HG03520 (cell line): ENCODE data around the gene ACYP2.

Experiments used
- ATAC-seq: cut with Tn5 transposase; IDR thresholded peaks from one replicate; pipeline ENCODE4 v1.9.1; 2021; ENCODE audit warnings: mild to moderate bottlenecking, moderate library complexity; ENCODE audit not compliant: unreplicated experiment

The ACYP2 gene

DNA sequence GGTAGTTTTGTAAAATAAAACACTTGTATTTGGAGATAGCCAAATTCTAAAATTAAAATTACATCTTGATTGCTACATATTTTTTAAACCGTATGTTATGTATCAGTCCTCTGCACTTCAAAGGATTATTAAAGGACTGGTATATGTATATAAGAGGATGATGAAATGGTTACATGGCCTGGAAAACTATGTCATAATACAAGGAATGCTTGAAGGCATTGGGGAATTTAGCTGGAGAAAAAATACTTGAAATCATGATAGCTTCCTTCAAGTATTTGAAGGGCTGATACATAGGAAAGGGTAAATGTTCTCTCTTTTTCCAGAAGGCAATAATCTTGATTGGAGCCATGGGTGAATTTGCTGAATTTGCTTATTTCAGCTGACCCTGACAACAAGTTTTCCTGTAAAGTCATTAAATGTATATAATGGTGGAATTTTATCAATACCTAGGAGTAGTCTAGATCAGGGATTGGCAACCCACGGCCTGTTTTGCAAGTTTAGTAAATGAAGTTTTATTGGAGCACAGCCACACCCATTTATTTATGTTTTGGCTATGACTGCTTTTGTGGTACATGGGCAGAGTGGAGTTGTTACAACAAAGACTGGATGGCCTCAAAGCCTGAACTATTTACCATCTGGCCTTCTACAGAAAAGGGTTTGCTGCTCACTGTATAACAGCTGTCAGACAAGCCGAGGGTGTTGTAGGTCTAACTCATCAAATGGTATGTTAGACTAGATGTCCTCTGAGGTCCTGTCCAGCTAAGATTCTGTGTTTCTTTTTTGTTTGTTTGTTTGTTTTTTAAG lies 34.4 kb downstream of the ACYP2 start:
- ATAC-seq = no peak

GRCh38 chr2:54158311-54158710 lies 42.9 kb downstream of the ACYP2 start:
- ATAC-seq = no peak

- ATAC-seq = no peak
These were observed 46.4 kb downstream of the ACYP2 start for GRCh38 chr2:54161660-54162424.

DNA sequence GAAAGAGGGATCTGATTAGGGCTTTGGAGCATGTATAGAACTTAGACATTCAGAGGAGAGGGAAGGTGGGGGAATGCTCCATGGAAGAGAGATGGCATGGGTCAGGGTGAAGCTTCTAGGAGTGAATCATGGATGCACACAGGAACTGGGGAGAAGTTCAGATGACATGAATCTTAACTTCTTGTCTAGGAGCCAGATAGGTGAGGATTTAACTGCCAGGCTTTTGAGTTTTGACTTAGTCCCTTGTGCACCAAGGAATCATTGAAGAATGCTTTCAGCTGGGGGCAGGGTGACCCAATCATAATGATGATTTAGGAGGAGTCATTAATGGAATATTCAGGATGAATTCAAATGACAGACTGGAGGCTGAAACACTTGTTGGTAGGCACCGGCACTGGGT lies 48.7 kb downstream of the ACYP2 start:
- no peak for ATAC-seq

GRCh38 chr2:54166121-54166773 lies 50.8 kb downstream of the ACYP2 start:
- no peak for ATAC-seq

DNA sequence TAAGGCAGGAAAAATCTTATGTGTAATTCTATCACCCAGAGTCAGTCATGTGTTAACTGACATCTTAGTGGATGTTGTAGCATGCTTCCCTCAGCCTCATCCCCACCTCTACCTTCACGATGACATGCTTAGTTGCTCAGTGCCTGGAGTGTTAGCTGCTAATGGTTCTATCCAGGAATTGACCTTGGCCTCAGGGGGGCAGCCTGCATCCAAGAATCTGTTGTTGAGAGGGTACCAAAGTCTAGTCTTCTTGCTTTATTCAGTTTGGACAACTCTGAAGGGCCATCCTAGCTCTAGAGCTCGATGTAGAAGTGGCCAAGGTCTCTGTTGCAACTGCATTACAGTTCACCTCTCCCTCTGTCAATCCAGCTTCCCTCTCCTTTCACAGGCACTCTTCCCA lies 61.2 kb downstream of the ACYP2 start:
- ATAC-seq = no peak

- ATAC-seq = no peak
These were observed 67.9 kb downstream of the ACYP2 start for GRCh38 chr2:54183281-54183680.

GRCh38 chr2:54183972-54184371 lies 68.6 kb downstream of the ACYP2 start:
- no peak for ATAC-seq

GRCh38 chr2:54185105-54185504 lies 69.7 kb downstream of the ACYP2 start:
- no peak for ATAC-seq

DNA sequence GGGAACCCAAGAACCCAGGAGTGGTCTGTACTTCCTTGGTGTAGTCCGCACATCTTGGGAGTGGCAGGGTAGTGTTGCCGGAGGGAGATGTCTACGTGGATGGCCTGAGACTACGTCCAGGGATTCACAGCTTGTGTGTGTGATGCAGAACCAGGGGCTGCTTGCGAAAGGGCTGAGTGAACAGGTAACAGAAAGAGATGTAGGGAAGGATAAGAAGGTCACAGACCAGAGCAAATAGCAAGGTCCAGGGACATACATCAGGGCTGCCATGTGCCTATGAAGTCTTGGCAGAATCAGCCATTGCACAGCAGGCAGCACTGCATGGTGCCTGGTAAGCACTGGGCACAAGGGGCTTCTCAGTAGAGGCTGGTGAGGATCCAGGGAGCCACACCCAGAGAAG lies 71.9 kb downstream of the ACYP2 start:
- ATAC-seq = no peak

- no peak for ATAC-seq
These were observed 74.1 kb downstream of the ACYP2 start for GRCh38 chr2:54189539-54189938.

GRCh38 chr2:54191361-54192135 lies 76.1 kb downstream of the ACYP2 start:
- ATAC-seq = no peak

DNA sequence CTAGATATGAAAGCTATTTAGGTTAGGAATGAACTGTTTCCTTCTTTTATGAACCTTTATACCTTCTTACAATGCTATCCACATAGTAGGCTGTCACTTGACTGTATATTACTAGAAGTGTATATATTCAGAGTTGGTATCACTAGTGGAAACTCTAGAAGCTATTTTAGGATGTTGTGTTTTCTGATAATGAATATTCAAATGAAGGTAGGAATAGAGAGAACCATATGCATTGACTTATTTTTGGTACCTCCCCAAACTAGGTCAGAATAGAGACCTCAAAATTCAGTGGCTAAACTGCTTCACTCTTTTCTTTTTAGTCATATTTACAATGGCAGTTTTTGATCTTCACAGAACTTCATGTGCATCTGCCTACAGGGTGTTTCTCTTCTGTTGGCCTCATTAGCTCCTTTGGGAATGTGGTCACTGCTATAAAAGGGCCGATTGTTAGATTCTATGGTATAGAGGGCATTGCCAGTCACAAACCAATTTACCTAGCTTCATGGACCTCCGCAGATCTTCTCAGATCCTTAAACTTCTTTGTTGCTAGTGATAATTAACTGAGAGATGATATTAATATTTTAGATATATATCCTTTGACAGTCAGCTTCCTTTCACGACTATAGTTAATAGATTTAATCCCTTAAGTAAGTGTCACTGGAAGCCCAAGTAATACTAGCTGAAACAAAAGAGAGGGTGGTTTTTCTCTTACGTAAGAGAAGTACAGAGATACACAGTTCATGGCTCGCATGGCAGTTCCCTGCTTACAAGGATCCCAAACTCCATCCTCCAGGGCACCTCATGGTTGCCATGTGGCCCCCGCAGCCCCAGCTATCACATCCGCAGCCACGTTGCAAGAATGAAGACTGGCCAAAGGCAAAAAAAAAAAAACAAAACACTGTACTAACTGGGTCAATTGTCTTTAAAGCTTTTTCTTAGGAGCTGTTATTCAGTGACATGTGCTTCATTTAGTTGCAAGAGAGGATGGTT lies 79.6 kb downstream of the ACYP2 start:
- no peak for ATAC-seq

- no peak for ATAC-seq
These were observed 81.2 kb downstream of the ACYP2 start for GRCh38 chr2:54196646-54197045.

DNA sequence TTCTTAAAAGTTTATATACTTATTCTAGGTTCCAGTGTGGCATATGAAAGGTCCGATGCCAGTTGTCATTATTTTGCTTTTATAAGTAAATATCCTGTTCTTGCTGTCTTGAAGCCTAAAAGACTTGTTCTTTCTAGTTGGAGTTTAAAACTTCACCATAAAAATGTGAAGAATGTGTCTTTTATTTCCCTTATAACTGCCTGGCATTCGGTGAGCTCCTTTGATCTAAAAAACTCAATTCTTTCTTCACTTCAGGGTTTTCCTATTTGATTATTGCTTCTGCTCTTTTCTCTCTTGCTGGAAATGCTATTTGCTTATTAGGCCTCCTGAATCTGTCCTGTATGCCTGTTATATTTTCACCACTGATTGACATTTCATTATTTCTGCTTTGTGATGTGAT lies 89.1 kb downstream of the ACYP2 start:
- no peak for ATAC-seq

GRCh38 chr2:54206596-54206995 lies 91.2 kb downstream of the ACYP2 start:
- ATAC-seq = no peak

GRCh38 chr2:54207666-54208195 lies 92.3 kb downstream of the ACYP2 start:
- no peak for ATAC-seq

GRCh38 chr2:54208364-54209240 lies 93.2 kb downstream of the ACYP2 start:
- ATAC-seq = no peak

DNA sequence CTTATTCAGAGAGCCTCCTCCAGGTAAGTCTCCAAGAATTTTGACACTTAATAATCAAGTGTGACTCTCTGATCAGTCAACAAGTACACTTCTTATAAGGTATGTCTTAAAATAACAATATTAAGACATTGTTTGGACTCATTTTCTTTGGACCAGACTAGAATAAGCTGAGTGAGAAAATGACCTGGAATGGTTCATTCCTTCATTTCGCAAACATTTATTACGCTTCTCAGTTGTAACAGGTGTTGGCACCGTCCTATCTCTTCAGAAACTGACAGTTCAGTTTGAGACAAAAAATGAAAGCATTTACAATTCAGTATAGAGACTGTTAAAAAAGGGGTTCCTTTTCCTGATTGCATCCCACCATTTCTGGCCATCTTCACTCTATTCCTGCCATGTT lies 94.0 kb downstream of the ACYP2 start:
- ATAC-seq = no peak
